8988T (cell line): Measurements from ENCODE around the gene PRC1.
"Not testable (repeated sequence)": the region's sequence is repeated elsewhere in the genome, so short reads cannot be mapped to it uniquely, and the experiment has no call there.

Experiments
- DNase-seq: peaks from one replicate; pipeline ENCODE4 v3.0.0; 2011

PRC1 gene

GRCh38 chr15:90994417-90995311 is at the start of gene PRC1:
PRC1 (minus strand) TSS chr15:90994535; CDS start chr15:90994417, 118 bp downstream.
- DNase-seq = peak; percentile 88

GRCh38 chr15:91043202-91043874 is 49.0 kb upstream of the PRC1 start:
- DNase-seq = no peak

- no peak for DNase-seq
These were observed 46.5 kb upstream of the PRC1 start for GRCh38 chr15:91040856-91041255.

GRCh38 chr15:91039996-91040395 is 45.7 kb upstream of the PRC1 start:
- no peak for DNase-seq

- no peak for DNase-seq
These were observed 38.8 kb upstream of the PRC1 start for GRCh38 chr15:91032919-91033803.

GRCh38 chr15:91031796-91032195 is 37.5 kb upstream of the PRC1 start:
- no peak for DNase-seq

- DNase-seq = no peak
These were observed 33.3 kb upstream of the PRC1 start for GRCh38 chr15:91027677-91028076.

- no peak for DNase-seq
These were observed 29.4 kb upstream of the PRC1 start for GRCh38 chr15:91023720-91024119.

- no peak for DNase-seq
These were observed 28.4 kb upstream of the PRC1 start for GRCh38 chr15:91022832-91023129.

- DNase-seq = peak; percentile 39
These were observed 27.9 kb upstream of the PRC1 start, which contains the start of gene VPS33B for GRCh38 chr15:91022075-91022831. VPS33B (minus strand) TSS chr15:91022594; CDS start chr15:91022249, 345 bp downstream.

- no peak for DNase-seq
These were observed 27.3 kb upstream of the PRC1 start for GRCh38 chr15:91021516-91022074.

- no peak for DNase-seq
These were observed 23.8 kb upstream of the PRC1 start for GRCh38 chr15:91018158-91018557.

- no peak for DNase-seq
These were observed 23.4 kb upstream of the PRC1 start for GRCh38 chr15:91017716-91018115.

GRCh38 chr15:91013701-91014100 is 19.4 kb upstream of the PRC1 start:
- DNase-seq = not testable (repeated sequence)

- DNase-seq = no peak
These were observed 12.9 kb upstream of the PRC1 start for GRCh38 chr15:91007266-91007665.

- no peak for DNase-seq
These were observed 6.9 kb upstream of the PRC1 start for GRCh38 chr15:91001209-91001608.

GRCh38 chr15:90998737-90999136 is 4.4 kb upstream of the PRC1 start:
- no peak for DNase-seq

- no peak for DNase-seq
These were observed 297 bp downstream of the PRC1 start for GRCh38 chr15:90994059-90994416.

GRCh38 chr15:90991587-90992285 is 2.6 kb downstream of the PRC1 start:
- DNase-seq = no peak

GRCh38 chr15:90990446-90990845 is 3.9 kb downstream of the PRC1 start:
- DNase-seq = no peak

GRCh38 chr15:90989040-90989768 is 5.1 kb downstream of the PRC1 start:
- DNase-seq = no peak
